ENCODE data around the gene PDXP. TPM values are rescaled to one million over a fixed set of nuclear protein-coding genes. Genes with fewer than 3 reads are reported as not detected.

The PDXP gene
- total and polyA plus RNA-seq, 2 of the 13 experiments (the other 11 are each of a cell fraction or from before 2014, with no cell fraction given), result 58.2 to 70.6 TPM

GRCh38 chr22:37659066-37659896, 758 bp downstream of the PDXP start (continued):
- TF ChIP-seq TRAFD1 (CRISPR knock-in tag; IDR thresholded peaks at IDR 0.05; ENCODE audit: borderline replicate concordance) (no peak), CEBPG (CRISPR knock-in tag; IDR thresholded peaks at IDR 0.05) (peak; percentile 74), ZNF883 (CRISPR knock-in tag; IDR thresholded peaks at IDR 0.05; ENCODE audit: not compliant biosample characterization) (peak; percentile 67), HES4 (CRISPR knock-in tag; IDR thresholded peaks at IDR 0.05; ENCODE audit: borderline replicate concordance) (0 out of 2 replicates have a peak, but pooled peaks have one; percentile 11), ZBTB39 (CRISPR knock-in tag; IDR thresholded peaks at IDR 0.05) (no peak), ZNF605 (CRISPR knock-in tag; IDR thresholded peaks at IDR 0.05) (peak; percentile 84), KDM5B (CRISPR knock-in tag; IDR thresholded peaks at IDR 0.05; ENCODE audit: borderline replicate concordance) (peak; percentile 70; the same call in 1 of the 2 replicates), MYPOP (CRISPR knock-in tag; IDR thresholded peaks at IDR 0.05) (peak; percentile 59; the same call in 1 of the 2 replicates), PATZ1 (CRISPR knock-in tag; IDR thresholded peaks at IDR 0.05) (peak; percentile 75), SNAI1 (CRISPR knock-in tag; IDR thresholded peaks at IDR 0.05; ENCODE audit: borderline replicate concordance) (peak; percentile 76; the same call in 1 of the 2 replicates), CREM (IDR thresholded peaks at IDR 0.05) (peak; percentile 68), CREM (CRISPR knock-in tag; IDR thresholded peaks at IDR 0.05) (no peak), ZNF816 (CRISPR knock-in tag; IDR thresholded peaks at IDR 0.05; ENCODE audit: borderline replicate concordance) (peak; percentile 55; the same call in 1 of the 2 replicates), MXD3 (CRISPR knock-in tag; IDR thresholded peaks at IDR 0.05) (0 out of 2 replicates have a peak, but pooled peaks have one; percentile 44), NR3C1 (CRISPR knock-in tag; IDR thresholded peaks at IDR 0.05) (no peak), ZNF18 (CRISPR knock-in tag; IDR thresholded peaks at IDR 0.05; ENCODE audit: insufficient replicate concordance) (no peak), ZFX (CRISPR knock-in tag; IDR thresholded peaks at IDR 0.05; ENCODE audit: low read depth) (peak; percentile 58; the same call in 1 of the 2 replicates), RCOR2 (CRISPR knock-in tag; IDR thresholded peaks at IDR 0.05) (peak; percentile 80; the same call in 1 of the 2 replicates), KDM2A (CRISPR knock-in tag; IDR thresholded peaks at IDR 0.05; ENCODE audit: borderline replicate concordance, low read depth) (peak; percentile 43)

Data from HepG2 (cell line).